PC-3 (cell line): ENCODE measurements around the gene IL21. TPM values are rescaled to one million over a fixed set of nuclear protein-coding genes. Genes with fewer than 3 reads are reported as not detected.

Experiments used
- ATAC-seq: fragments of 200-7000 bp; cut with Tn5 transposase; 2 replicates; pipeline ENCODE4 v1.9.1; 2020; ENCODE audit warnings: mild to moderate bottlenecking, moderate library complexity
- Bru-seq: library from RNA; stranded (reverse); fragments of 400-500 nt; gene quantifications from one replicate; lab custom pipeline; 2021; lab: Mats Ljungman, UMichigan
- BruChase-seq, 2 experiments: library from RNA; stranded (reverse); fragments of 400-500 nt; gene quantifications; one replicate each; lab custom pipeline; 2021; lab: Mats Ljungman, UMichigan
- BruUV-seq: library from RNA; stranded (reverse); fragments of 400-500 nt; replicated peaks from 2 replicates; lab custom pipeline; 2021; lab: Mats Ljungman, UMichigan
- CTCF ChIA-PET: fragments of 300-600 bp; sonication (Branson Sonifier 250); formaldehyde crosslinking; loops from one replicate; lab custom pipeline; 2022; ENCODE audit warnings: antibody characterized with exemption; lab: Charles Lee
- POLR2A ChIA-PET: fragments of 300-600 bp; sonication (Branson Sonifier 250); formaldehyde crosslinking; loops from one replicate; lab custom pipeline; 2022; ENCODE audit warnings: antibody characterized with exemption; ENCODE audit not compliant: unreplicated experiment; lab: Charles Lee
- DNase-seq: peaks from one replicate; pipeline ENCODE4 v3.0.0-alpha.2; 2015
- H2AFZ ChIP-seq: fragments of 300-600 bp; sonication (generic); 2 replicates; pipeline ENCODE4 v1.6.0; 2016; ENCODE audit warnings: antibody characterized with exemption, low read length
- H3F3A ChIP-seq: fragments of 300-600 bp; sonication (generic); one replicate; pipeline ENCODE4 v1.6.0; 2017; ENCODE audit warnings: antibody characterized with exemption, low read length, control low read depth, mild to moderate bottlenecking; ENCODE audit not compliant: unreplicated experiment
- H3K27ac ChIP-seq: fragments of 300-600 bp; sonication (generic); 2 replicates; pipeline ENCODE4 v1.5.1; 2016; ENCODE audit warnings: mild to moderate bottlenecking, low read length
- H3K27me3 ChIP-seq: fragments of 300-600 bp; sonication (generic); 2 replicates; pipeline ENCODE4 v1.6.1; 2016; ENCODE audit warnings: low read length, mixed read lengths
- H3K36me3 ChIP-seq: fragments of 300-600 bp; sonication (generic); 2 replicates; pipeline ENCODE4 v1.6.1; 2016; ENCODE audit warnings: low read depth, mixed run types, low read length, mixed read lengths
- H3K4me1 ChIP-seq: fragments of 300-600 bp; sonication (generic); 2 replicates; pipeline ENCODE4 v1.5.1; 2016; ENCODE audit warnings: low read length; ENCODE audit not compliant: insufficient read depth
- H3K4me2 ChIP-seq: fragments of 300-600 bp; sonication (generic); 2 replicates; pipeline ENCODE4 v1.6.0; 2016; ENCODE audit warnings: low read length
- H3K4me3 ChIP-seq: fragments of 300-600 bp; sonication (generic); 2 replicates; pipeline ENCODE4 v1.5.1; 2016; ENCODE audit warnings: mild to moderate bottlenecking, low read length, mixed read lengths
- H3K79me2 ChIP-seq: fragments of 300-600 bp; sonication (generic); 2 replicates; pipeline ENCODE4 v1.6.1; 2017; ENCODE audit warnings: low read length, mixed read lengths
- H3K9ac ChIP-seq: fragments of 300-600 bp; sonication (generic); 2 replicates; pipeline ENCODE4 v1.6.0; 2016; ENCODE audit warnings: mild to moderate bottlenecking, low read length
- H3K9me2 ChIP-seq: fragments of 300-600 bp; sonication (generic); replicated peaks from 2 replicates; pipeline ENCODE4 v1.6.1; 2016; ENCODE audit warnings: mixed run types, low read length, mixed read lengths
- H3K9me3 ChIP-seq: fragments of 300-600 bp; sonication (generic); 2 replicates; pipeline ENCODE4 v1.6.1; 2016; ENCODE audit warnings: low read length, mixed read lengths
- H4K20me1 ChIP-seq: fragments of 300-600 bp; sonication (generic); 2 replicates; pipeline ENCODE4 v1.6.1; 2016; ENCODE audit warnings: low read length, mixed read lengths
- CTCF ChIP-seq: fragments of 300-600 bp; sonication (generic); conservative IDR thresholded peaks from 2 replicates; pipeline ENCODE4 v1.5.1; 2017; ENCODE audit warnings: antibody characterized with exemption, low read depth, mild to moderate bottlenecking, low read length
- EZH2 ChIP-seq: fragments of 300-600 bp; sonication (generic); IDR thresholded peaks from one replicate; pipeline ENCODE4 v1.6.1; 2017; ENCODE audit warnings: antibody characterized with exemption, mild to moderate bottlenecking, low read length; ENCODE audit not compliant: unreplicated experiment
- EZH2phosphoT487 ChIP-seq: fragments of 300-600 bp; sonication (generic); IDR thresholded peaks from 2 replicates; pipeline ENCODE4 v1.6.1; 2018; ENCODE audit warnings: mild to moderate bottlenecking, antibody characterized with exemption, low read length, borderline replicate concordance
- intact Hi-C: fragments of 100-400 bp; cut with micrococcal nuclease; formaldehyde crosslinking; loops from 2 replicates; pipeline ENCODE4 v1.9.0; 2023
- long read RNA-seq: library from polyadenylated mRNA; unstranded; transcript quantifications from one replicate; pipeline ENCODE4 v2.0.0, GENCODE V29; 2021; ENCODE audit not compliant: unreplicated experiment
- total RNA-seq: library from RNA; depleted of rRNA; stranded (reverse); fragments of >200 nt; gene quantifications from 2 replicates; pipeline ENCODE4 v1.2.3, GENCODE V29; 2014; rRNA removed

IL21 gene
- total RNA-seq = not detected in 2 replicates
- not detected for Bru-seq, nascent RNA
- not detected for BruChase-seq, experiment 1, labeled RNA remaining after a 6-hour chase
- not detected for BruChase-seq, experiment 2, labeled RNA remaining after a 2-hour chase
- long read RNA-seq = 0 reads

- H3K9ac ChIP-seq = no peak within 1 kb of the TSS
- H3K9me3 ChIP-seq = no peaks in the 10 kb centered on the region
- no peak within 1 kb of the TSS for H3K4me3 ChIP-seq
- H3K9me2 ChIP-seq = no peaks in the 10 kb centered on the region
- H3F3A ChIP-seq = no peaks in the 10 kb centered on the region
- no peaks in the 10 kb centered on the region for H3K27me3 ChIP-seq
- H3K79me2 ChIP-seq = no peaks in the 10 kb centered on the region
- H3K4me2 ChIP-seq = no peak within 1 kb of the TSS
- H4K20me1 ChIP-seq = no peaks in the 10 kb centered on the region
- ATAC-seq = no peak
- H2AFZ ChIP-seq = no peak within 1 kb of the TSS
- no peak for DNase-seq
- H3K36me3 ChIP-seq = no peaks in the 10 kb centered on the region
- ChIA-PET POLR2A (no interaction called here), CTCF (no interaction called here)
- TF ChIP-seq EZH2 (no peak), CTCF (no peak), EZH2phosphoT487 (no peak)
- H3K4me1 ChIP-seq = no peaks in the 10 kb centered on the region; the same call in 1 of the 2 replicates
- no peak within 1 kb of the TSS for H3K27ac ChIP-seq
- BruUV-seq = no TSS peak
- intact Hi-C loops = no loop called here
Measured at GRCh38 chr4:122621016-122621507, at the start of gene IL21. Gene IL21 (minus strand): TSS chr4:122621066. CDS start chr4:122621011, 55 bp downstream.

GRCh38 chr4:122669911-122670738 is 49.3 kb upstream of the IL21 start:
- Histone ChIP-seq H3K4me1 (peaks cover 33% of the 10 kb centered on the region), H3K27ac (no peak overlapping the region), H4K20me1 (no peaks in the 10 kb centered on the region), H3K9ac (no peak overlapping the region), H3K9me2 (no peaks in the 10 kb centered on the region), H3K9me3 (no peaks in the 10 kb centered on the region), H3K79me2 (no peaks in the 10 kb centered on the region), H3K4me3 (no peak overlapping the region), H3K4me2 (no peak overlapping the region), H3K27me3 (no peaks in the 10 kb centered on the region), H3F3A (peaks cover 4% of the 10 kb centered on the region), H2AFZ (no peak overlapping the region), H3K36me3 (no peaks in the 10 kb centered on the region)
- no peak for ATAC-seq
- DNase-seq = no peak
- no peak for TF ChIP-seq CTCF
- TF ChIP-seq EZH2 = no peak
- TF ChIP-seq EZH2phosphoT487 = no peak
- BruUV-seq = no TSS peak
- intact Hi-C loops = no loop called here
- POLR2A ChIA-PET = no interaction called here
- CTCF ChIA-PET = no interaction called here
